ENCODE results near the gene RANGAP1.

Gene RANGAP1

DNA sequence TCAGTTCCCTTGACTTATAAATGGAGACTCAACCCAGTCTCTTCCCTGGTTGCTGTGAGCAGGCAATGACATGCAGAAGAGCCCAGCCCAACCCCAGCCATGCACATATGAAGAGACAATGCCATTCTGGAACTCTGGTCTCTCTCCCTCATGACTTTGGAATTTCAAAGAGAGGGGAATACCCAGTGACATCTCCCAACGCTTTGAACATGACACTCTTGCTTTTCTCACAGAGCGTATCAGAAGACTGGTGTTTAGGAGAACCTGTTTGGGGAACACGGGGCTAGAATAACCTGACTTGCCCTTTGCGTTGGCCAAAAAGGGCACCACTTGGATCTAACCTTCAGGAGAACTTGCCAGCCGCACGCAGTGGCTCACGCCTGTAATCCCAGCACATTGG, 12.9 kb downstream of the RANGAP1 start:
- TF ChIP-seq, protein P1, sequence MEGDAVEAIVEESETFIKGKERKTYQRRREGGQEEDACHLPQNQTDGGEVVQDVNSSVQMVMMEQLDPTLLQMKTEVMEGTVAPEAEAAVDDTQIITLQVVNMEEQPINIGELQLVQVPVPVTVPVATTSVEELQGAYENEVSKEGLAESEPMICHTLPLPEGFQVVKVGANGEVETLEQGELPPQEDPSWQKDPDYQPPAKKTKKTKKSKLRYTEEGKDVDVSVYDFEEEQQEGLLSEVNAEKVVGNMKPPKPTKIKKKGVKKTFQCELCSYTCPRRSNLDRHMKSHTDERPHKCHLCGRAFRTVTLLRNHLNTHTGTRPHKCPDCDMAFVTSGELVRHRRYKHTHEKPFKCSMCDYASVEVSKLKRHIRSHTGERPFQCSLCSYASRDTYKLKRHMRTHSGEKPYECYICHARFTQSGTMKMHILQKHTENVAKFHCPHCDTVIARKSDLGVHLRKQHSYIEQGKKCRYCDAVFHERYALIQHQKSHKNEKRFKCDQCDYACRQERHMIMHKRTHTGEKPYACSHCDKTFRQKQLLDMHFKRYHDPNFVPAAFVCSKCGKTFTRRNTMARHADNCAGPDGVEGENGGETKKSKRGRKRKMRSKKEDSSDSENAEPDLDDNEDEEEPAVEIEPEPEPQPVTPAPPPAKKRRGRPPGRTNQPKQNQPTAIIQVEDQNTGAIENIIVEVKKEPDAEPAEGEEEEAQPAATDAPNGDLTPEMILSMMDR (conservative IDR thresholded peaks at IDR 0.05; ENCODE audit: low read depth, low read length): no peak
- no peak for DNase-seq (ENCODE audit: low read depth)
- no peak overlapping the region for H3K4me3 ChIP-seq (ENCODE audit: low read depth, low read length)

DNA sequence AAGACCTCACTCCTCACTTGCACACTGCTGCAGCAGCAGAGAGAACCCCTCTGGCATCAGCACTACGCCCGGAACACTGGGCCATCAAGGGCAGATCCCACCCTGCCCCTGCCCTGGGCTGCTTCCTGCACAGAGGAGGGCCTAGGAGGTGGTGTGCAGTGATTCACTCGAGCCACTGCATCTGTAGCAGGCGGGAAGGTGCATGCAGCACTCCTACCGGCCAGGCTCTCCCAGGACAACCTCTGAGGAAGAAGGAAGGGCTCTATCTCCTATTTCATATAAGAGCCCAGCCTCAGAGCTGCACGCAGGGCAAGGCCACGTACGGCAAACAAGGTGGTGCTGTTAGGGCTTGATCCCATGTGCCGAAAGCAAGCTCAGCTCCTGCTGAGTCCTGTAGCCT, 14.2 kb downstream of the RANGAP1 start:
- H3K4me3 ChIP-seq (ENCODE audit: low read depth, low read length): no peak overlapping the region
- DNase-seq (ENCODE audit: low read depth): no peak
- TF ChIP-seq, protein P1 (conservative IDR thresholded peaks at IDR 0.05; ENCODE audit: low read depth, low read length): no peak

DNA sequence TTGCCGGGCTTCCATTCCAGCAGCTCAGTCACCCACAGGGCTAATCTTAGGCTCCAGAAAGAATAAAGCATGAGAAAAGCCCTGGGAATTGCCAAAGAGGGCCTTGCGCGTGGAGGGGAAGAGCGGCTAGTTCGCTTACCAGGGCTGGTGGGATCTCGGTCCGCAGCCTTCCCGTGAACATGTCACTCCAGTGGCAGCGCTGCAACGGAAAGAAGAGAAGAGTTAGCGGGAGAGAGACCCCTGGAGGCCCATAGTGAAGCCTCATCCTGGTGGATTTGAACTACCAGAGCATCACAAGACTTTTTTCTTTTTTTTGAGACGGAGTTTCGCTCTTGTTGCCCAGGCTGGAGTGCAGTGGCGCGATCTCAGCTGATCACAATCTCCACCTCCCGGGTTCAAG, 18.0 kb downstream of the RANGAP1 start:
- DNase-seq (ENCODE audit: low read depth): no peak
- no peak overlapping the region for H3K4me3 ChIP-seq (ENCODE audit: low read depth, low read length)
- TF ChIP-seq, protein P1 (conservative IDR thresholded peaks at IDR 0.05; ENCODE audit: low read depth, low read length): no peak

DNA sequence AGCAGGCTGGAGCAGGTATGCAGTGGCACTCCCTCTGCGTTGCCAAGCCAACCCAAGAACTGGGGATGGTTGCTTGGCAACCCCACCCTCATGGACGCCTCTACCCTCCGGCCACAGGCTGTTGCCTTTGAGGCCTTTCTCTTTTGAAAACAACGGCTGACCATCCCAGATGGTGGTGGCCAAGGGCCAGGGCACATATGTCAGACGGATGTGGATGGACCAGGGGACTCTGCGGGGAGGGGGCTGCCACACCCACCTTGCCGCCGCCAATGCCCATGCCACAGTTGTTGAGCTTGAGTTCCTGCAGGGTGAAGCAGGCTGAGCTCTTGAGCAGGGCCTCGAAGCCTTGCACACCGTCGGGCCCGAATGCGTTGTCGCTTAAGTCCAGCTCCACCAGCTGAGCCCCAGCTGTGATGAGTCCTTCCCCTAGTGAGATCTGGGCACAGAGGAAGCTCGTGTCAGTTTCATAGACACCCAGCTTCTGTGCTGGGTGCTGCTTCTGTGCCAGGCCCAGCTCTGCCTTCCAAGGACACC, 21.5 kb downstream of the RANGAP1 start:
- no peak overlapping the region for H3K4me3 ChIP-seq (ENCODE audit: low read depth, low read length)
- DNase-seq (ENCODE audit: low read depth): no peak
- TF ChIP-seq, protein P1 (conservative IDR thresholded peaks at IDR 0.05; ENCODE audit: low read depth, low read length): no peak

DNA sequence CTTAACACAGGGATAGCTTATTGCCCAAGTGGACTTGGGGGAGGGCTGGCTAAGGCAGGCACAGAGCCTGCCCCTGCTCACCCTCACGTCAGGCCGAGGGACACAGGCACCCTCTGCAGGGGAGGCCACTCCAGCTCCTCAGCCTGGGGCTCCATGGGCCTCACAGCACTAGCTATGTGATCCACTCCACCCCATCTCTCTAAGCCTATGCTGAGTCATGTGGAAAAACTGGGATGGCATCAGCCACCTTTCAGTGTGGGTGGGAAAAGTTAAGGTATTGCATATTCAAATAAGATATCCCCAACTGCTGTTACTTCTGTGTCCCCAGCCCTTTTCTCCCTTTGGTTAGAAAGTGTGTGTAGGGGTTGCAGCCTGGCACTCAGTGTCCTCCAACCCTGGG, 22.3 kb downstream of the RANGAP1 start:
- TF ChIP-seq, protein P1 (conservative IDR thresholded peaks at IDR 0.05; ENCODE audit: low read depth, low read length): no peak
- H3K4me3 ChIP-seq (ENCODE audit: low read depth, low read length): no peak overlapping the region
- DNase-seq (ENCODE audit: low read depth): no peak

DNA sequence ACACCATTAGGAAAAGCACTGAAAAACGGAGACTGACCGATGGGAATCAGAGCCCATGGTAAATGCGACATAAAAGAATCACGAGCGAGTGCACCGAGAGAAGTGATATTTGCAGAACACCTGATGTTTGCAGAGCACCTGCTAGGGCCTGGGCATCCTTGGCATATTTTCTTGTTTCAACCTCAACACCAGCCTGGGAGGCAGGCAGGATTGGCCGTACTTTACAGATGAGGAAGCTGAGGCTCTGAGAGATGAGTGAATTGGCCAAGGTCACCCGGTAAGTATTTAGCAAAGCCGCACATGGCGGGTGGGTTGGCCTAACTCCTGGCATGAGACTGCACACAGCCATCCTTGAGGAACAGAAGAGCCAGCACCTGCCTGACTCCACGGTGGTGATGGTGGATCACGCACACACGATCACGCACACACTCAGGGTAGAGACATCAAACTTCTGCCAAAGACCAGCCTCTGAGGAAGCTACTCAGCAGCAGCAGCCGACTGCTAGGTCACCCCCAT, 23.7 kb downstream of the RANGAP1 start:
- no peak overlapping the region for H3K4me3 ChIP-seq (ENCODE audit: low read depth, low read length)
- no peak for DNase-seq (ENCODE audit: low read depth)
- TF ChIP-seq, protein P1 (conservative IDR thresholded peaks at IDR 0.05; ENCODE audit: low read depth, low read length): no peak

DNA sequence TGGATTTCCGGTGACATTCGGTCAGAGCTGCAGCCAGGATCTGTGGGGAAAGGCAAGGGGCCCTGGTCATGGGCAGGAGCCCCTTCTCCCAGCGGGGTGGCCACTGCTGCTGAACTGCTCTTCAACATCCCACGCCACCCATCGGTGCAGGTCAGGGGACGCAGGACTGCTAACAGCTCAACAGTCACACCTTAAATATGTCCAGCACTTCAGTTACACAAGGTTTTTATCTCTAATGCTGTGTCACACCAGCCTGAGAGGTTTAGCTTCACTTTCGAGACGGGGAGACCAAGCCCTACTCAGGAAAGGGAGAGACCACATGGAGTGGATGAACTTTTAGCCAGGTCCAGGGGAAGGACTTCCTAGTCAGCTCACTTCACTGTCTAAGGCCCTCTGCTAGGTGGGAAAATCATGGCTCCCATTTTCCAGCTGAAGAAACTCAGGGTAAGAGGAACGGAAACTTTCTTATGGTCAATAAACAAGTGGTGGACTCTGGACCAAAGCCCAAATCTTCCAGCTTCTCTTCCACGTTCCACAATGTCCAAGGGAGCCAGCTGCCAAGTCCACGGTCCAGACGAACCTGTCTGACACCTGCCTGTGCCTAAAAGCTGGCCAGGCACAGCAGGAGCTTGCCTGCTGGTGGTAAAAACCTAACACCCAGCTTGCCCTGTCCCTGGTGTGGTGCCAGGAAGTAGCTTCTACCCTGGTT, 24.3 kb downstream of the RANGAP1 start:
- H3K4me3 ChIP-seq (ENCODE audit: low read depth, low read length): no peak overlapping the region
- peak; percentile 35 for DNase-seq (ENCODE audit: low read depth)
- TF ChIP-seq, protein P1 (conservative IDR thresholded peaks at IDR 0.05; ENCODE audit: low read depth, low read length): no peak
